SH-SY5Y (cell line): Measurements from ENCODE around the gene TMEM130.

ENCODE experiments used
- GATA2 ChIP-seq: IDR thresholded peaks from 2 replicates; pipeline ENCODE4 v1.6.1; 2011; ENCODE audit warnings: mild to moderate bottlenecking, low read depth, low read length
- GATA3 ChIP-seq: IDR thresholded peaks from 2 replicates; pipeline ENCODE4 v1.6.1; 2011; ENCODE audit warnings: low read depth, mild to moderate bottlenecking, low read length, moderate library complexity

DNA sequence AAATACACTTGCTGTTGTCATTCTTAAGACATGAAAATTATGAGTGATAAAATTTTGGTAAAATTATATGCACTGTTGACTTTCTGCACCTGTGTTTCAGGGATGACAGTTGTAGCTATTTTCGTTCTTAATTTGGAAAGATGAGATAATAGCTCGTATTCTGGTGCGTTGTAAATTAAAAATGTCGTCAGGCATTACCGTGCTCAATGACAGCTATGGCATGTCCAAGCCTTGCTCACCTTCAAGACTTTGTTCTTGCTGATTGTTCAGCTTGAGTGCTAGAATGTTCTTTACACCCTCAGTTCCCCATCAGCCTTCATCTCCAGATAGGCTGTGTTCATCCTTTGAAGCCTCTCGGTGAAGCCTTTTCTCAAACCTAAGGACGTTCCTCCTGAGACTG, 30.0 kb upstream of the TMEM130 start:
- TF ChIP-seq GATA3 = no peak
- TF ChIP-seq GATA2 = no peak
